Stomach (tissue), 4 donors: Measurements from ENCODE around the gene CRACR2B.

Experiments
- CTCF ChIP-seq, 7 experiments: fragments of 450-650 bp in 4 of 7; fragments of 200-600 bp in 3 of 7; sonication (generic) in 3 of 7; IDR thresholded peaks; one replicate each; pipeline ENCODE4 v1.5.1; 2016 to 2019; ENCODE audit warnings: antibody characterized with exemption in 7 of 7, control low read depth in 2 of 7, mild to moderate bottlenecking in 1 of 7
- POLR2A ChIP-seq, 4 donors: fragments of 450-650 bp; IDR thresholded peaks; one replicate each; pipeline ENCODE4 v1.6.1; 2016; ENCODE audit warnings: antibody characterized with exemption in 4 of 4, control low read depth in 2 of 4, mild to moderate bottlenecking in 1 of 4, moderate library complexity in 1 of 4

GRCh38 chr11:797296-798092 is 30.2 kb upstream of the CRACR2B start:
- TF ChIP-seq POLR2A (IDR thresholded peaks at IDR 0.05) = no peak
- no peak for TF ChIP-seq CTCF (IDR thresholded peaks at IDR 0.05)
